ENCODE data around the gene ROCK2. TPM values are rescaled to one million over a fixed set of nuclear protein-coding genes. Genes with fewer than 3 reads are reported as not detected.

Gene ROCK2
- total and polyA plus RNA-seq, 4 donors, result 5.3 to 31.0 (median 12.2) TPM

- Histone ChIP-seq H3K27me3 (ENCODE audit: control insufficient read depth in 4 of 4, insufficient read depth in 4 of 4, low read length in 3 of 4) (no peaks in the 10 kb centered on the region), H3K4me3 (ENCODE audit: low read depth in 1 of 3, low read length in 3 of 3) (no peak overlapping the region), H3K4me1 (ENCODE audit: control insufficient read depth in 4 of 4, insufficient read depth in 4 of 4, low read length in 3 of 4) (no peaks in the 10 kb centered on the region), H3K9ac (ENCODE audit: low read depth in 1 of 2, low read length in 2 of 2) (no peak overlapping the region), H3K36me3 (ENCODE audit: control insufficient read depth in 4 of 4, insufficient read depth in 3 of 4, low read depth in 1 of 4, low read length in 3 of 4) (peaks cover 0 to 11% (median 6%) of the 10 kb centered on the region in 4 donors), H3K9me3 (ENCODE audit: control insufficient read depth in 4 of 4, low read length in 3 of 4) (no peaks in the 10 kb centered on the region), H3K27ac (ENCODE audit: low read depth in 1 of 2, low read length in 2 of 2) (no peak overlapping the region)
- 70% methylated on average over 5 of the region's 5 CpGs for WGBS
- no peak for DNase-seq (ENCODE audit: low spot score)
- no peak for TF ChIP-seq FOXA1 (IDR thresholded peaks at IDR 0.05)
- no peak for TF ChIP-seq NR2F2 (IDR thresholded peaks at IDR 0.05)
- no peak for TF ChIP-seq ZBTB33 (IDR thresholded peaks at IDR 0.05)
- TF ChIP-seq TAF1 (conservative IDR thresholded peaks at IDR 0.05), result no peak
- TF ChIP-seq JUND (IDR thresholded peaks at IDR 0.05), result no peak
- TF ChIP-seq YY1 (IDR thresholded peaks at IDR 0.05), result no peak
- no peak for TF ChIP-seq FOXA2 (IDR thresholded peaks at IDR 0.05)
- no peak for TF ChIP-seq REST (IDR thresholded peaks at IDR 0.05)
- no peak for TF ChIP-seq CTCF (IDR thresholded peaks at IDR 0.05; ENCODE audit: low read depth, low read length, missing input control)
- no peak for TF ChIP-seq ATF3 (IDR thresholded peaks at IDR 0.05)
- no peak for TF ChIP-seq EGR1 (IDR thresholded peaks at IDR 0.05; ENCODE audit: low read depth in 2 of 2)
- no peak for TF ChIP-seq RAD21 (IDR thresholded peaks at IDR 0.05)
- no peak for TF ChIP-seq SP1 (IDR thresholded peaks at IDR 0.05)
- no peak for TF ChIP-seq MAX (IDR thresholded peaks at IDR 0.05)
- TF ChIP-seq RXRA (IDR thresholded peaks at IDR 0.05), result no peak
These were observed 166.4 kb downstream of the ROCK2 start for GRCh38 chr2:11177871-11178690.
